DOHH2 (cell line): Measurements from ENCODE around the gene R3HDM2.
"Not testable (repeated sequence)": the region's sequence is repeated elsewhere in the genome, so short reads cannot be mapped to it uniquely, and the experiment has no call there.

Experiments
- H3F3A ChIP-seq: fragments of 200-600 bp; sonication (generic), shearing (Covaris generic); 2 replicates; pipeline ENCODE4 v1.6.0; 2016; ENCODE audit warnings: antibody characterized with exemption, mild to moderate bottlenecking; ENCODE audit not compliant: control insufficient read depth, insufficient read depth
- H3K27ac ChIP-seq: fragments of 200-600 bp; sonication (generic); 2 replicates; pipeline ENCODE4 v1.5.1; 2014; ENCODE audit warnings: low read depth, mild to moderate bottlenecking, low read length, moderate library complexity
- H3K27me3 ChIP-seq: fragments of 200-600 bp; sonication (generic); 2 replicates; pipeline ENCODE4 v1.6.1; 2014; ENCODE audit warnings: mild to moderate bottlenecking, low read length, mixed read lengths; ENCODE audit not compliant: control insufficient read depth
- H3K36me3 ChIP-seq: fragments of 200-600 bp; sonication (generic); 2 replicates; pipeline ENCODE4 v1.6.1; 2014; ENCODE audit warnings: mild to moderate bottlenecking, low read length, moderate library complexity, mixed read lengths; ENCODE audit not compliant: control insufficient read depth
- H3K4me1 ChIP-seq: fragments of 200-600 bp; sonication (generic); 2 replicates; pipeline ENCODE4 v1.6.1; 2014; ENCODE audit warnings: mild to moderate bottlenecking, low read length, mixed read lengths; ENCODE audit not compliant: control insufficient read depth
- H3K4me2 ChIP-seq: fragments of 200-600 bp; sonication (generic); 2 replicates; pipeline ENCODE4 v1.6.0; 2014; ENCODE audit warnings: mild to moderate bottlenecking, low read length, moderate library complexity
- H3K4me3 ChIP-seq: fragments of 200-600 bp; sonication (generic); 2 replicates; pipeline ENCODE4 v1.5.1; 2014; ENCODE audit warnings: mild to moderate bottlenecking, low read length, mixed read lengths
- H3K79me2 ChIP-seq: fragments of 200-600 bp; sonication (generic); 2 replicates; pipeline ENCODE4 v1.6.1; 2014; ENCODE audit warnings: mild to moderate bottlenecking, low read length, mixed read lengths; ENCODE audit not compliant: control insufficient read depth
- H3K9me2 ChIP-seq: fragments of 200-600 bp; sonication (generic); replicated peaks from 2 replicates; pipeline ENCODE4 v1.6.1; 2014; ENCODE audit warnings: mild to moderate bottlenecking, low read length, mixed read lengths; ENCODE audit not compliant: control insufficient read depth
- H3K9me3 ChIP-seq: fragments of 200-600 bp; sonication (generic); 2 replicates; pipeline ENCODE4 v1.6.1; 2014; ENCODE audit warnings: antibody characterized with exemption, low read length, mixed read lengths; ENCODE audit not compliant: control insufficient read depth, insufficient read depth
- H4K20me1 ChIP-seq: fragments of 200-600 bp; sonication (generic); 2 replicates; pipeline ENCODE4 v1.6.0; 2014; ENCODE audit warnings: low read depth, mild to moderate bottlenecking, antibody characterized with exemption, low read length, moderate library complexity; ENCODE audit not compliant: control insufficient read depth, insufficient read depth
- EZH2phosphoT487 ChIP-seq: fragments of 200-600 bp; sonication (generic); IDR thresholded peaks from 2 replicates; pipeline ENCODE4 v1.6.1; 2017; ENCODE audit warnings: borderline replicate concordance, mild to moderate bottlenecking, antibody characterized with exemption, low read length, moderate library complexity, mixed read lengths
- TF ChIP-seq, protein P1 (sequence below): fragments of 200-600 bp; sonication (generic); IDR thresholded peaks from one replicate; pipeline ENCODE4 v1.5.1; 2014; ENCODE audit warnings: antibody characterized with exemption, mild to moderate bottlenecking, low read depth, low read length; ENCODE audit not compliant: poor library complexity, severe bottlenecking

Gene R3HDM2

DNA sequence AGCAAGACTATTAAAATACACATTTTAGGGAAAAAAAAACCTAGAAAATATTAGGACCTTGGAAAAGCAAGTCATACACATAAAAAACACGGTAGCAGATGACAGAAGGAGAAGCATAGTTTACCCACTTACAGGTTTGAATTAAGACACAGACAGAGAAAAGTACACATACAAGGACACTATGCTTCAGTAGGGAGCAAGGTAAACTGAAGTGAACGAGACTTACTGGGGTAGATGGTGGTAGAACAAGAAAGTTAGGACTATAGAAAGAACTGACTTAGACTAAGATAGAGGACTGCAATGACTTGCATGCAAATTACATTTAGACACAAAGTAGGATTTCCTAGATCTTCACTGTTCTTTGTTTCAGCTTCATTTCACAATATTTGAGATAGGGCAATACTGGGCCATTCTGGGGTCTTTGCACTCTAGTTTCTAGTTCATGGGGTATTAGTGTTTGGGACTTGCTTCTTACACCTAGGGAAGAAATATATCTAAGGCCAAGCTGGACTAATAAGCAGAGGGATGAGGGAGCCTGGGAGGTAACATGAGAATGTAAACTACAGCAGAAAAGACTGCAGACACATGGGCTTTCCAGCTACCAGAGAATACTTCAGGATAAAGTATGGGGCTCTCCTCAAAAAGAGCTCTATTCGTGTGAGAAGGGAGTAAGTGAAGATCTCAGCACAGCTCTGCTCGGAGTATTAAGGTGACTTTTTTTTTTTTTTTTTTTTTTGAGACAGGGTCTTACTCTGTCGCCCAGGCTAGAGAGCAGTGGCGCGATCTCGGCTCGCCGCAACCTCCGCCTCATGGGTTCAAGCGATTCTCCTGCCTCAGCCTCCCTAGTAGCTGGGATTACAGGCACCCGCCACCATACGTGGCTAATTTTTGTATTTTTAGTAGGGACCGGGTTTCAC is 152.1 kb downstream of the R3HDM2 start:
- Histone ChIP-seq H3K36me3 (peaks cover 31% of the 10 kb centered on the region), H3K27me3 (no peaks in the 10 kb centered on the region), H3K27ac (no peak overlapping the region), H3K79me2 (no peaks in the 10 kb centered on the region), H4K20me1 (no peaks in the 10 kb centered on the region), H3K4me1 (peaks cover 23% of the 10 kb centered on the region), H3K4me2 (no peak overlapping the region), H3K9me2 (no peaks in the 10 kb centered on the region), H3K9me3 (no peaks in the 10 kb centered on the region), H3F3A (peaks cover 3% of the 10 kb centered on the region; the same call in 1 of the 2 replicates), H3K4me3 (no peak overlapping the region)
- TF ChIP-seq EZH2phosphoT487 = no peak
- TF ChIP-seq, protein P1, sequence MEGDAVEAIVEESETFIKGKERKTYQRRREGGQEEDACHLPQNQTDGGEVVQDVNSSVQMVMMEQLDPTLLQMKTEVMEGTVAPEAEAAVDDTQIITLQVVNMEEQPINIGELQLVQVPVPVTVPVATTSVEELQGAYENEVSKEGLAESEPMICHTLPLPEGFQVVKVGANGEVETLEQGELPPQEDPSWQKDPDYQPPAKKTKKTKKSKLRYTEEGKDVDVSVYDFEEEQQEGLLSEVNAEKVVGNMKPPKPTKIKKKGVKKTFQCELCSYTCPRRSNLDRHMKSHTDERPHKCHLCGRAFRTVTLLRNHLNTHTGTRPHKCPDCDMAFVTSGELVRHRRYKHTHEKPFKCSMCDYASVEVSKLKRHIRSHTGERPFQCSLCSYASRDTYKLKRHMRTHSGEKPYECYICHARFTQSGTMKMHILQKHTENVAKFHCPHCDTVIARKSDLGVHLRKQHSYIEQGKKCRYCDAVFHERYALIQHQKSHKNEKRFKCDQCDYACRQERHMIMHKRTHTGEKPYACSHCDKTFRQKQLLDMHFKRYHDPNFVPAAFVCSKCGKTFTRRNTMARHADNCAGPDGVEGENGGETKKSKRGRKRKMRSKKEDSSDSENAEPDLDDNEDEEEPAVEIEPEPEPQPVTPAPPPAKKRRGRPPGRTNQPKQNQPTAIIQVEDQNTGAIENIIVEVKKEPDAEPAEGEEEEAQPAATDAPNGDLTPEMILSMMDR = no peak

DNA sequence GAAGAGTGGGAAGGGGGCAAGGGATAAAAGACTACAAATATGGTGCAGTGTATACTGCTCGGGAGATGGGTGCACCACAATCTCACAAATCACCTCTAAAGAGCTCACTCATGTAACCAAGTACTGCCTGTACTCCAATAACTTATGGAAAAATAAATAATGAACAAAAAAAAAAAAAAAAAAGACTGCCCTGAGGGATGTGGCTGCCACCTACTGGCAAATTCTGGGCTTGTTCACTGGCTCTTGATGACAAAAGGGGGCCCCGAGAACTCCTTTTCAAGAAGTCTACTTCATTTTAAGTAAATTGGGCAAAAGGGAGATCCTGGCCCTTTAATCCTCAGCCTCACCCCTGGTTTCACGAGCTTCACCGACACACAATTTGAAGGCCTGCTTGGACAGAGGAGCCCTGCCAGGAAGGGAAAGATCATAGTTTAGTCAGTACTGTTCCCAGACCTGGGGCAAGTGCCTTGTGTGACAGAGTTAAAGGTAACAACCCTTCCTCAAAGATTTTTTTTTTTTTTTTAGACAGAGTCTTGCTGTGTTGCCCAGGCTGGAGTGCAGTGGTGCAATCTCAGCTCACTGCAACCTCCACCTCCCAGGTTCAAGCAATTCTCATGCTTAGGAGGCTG is 153.8 kb downstream of the R3HDM2 start:
- H3K9me3 ChIP-seq = no peaks in the 10 kb centered on the region
- H3K36me3 ChIP-seq = peaks cover 43% of the 10 kb centered on the region
- peaks cover 3% of the 10 kb centered on the region; the same call in 1 of the 2 replicates for H3F3A ChIP-seq
- H3K27ac ChIP-seq = no peak overlapping the region
- TF ChIP-seq, protein P1 = peak; percentile 68
- no peak for TF ChIP-seq EZH2phosphoT487
- H3K4me3 ChIP-seq = no peak overlapping the region
- H3K9me2 ChIP-seq = no peaks in the 10 kb centered on the region
- no peaks in the 10 kb centered on the region for H4K20me1 ChIP-seq
- peaks cover 23% of the 10 kb centered on the region for H3K4me1 ChIP-seq
- no peaks in the 10 kb centered on the region for H3K27me3 ChIP-seq
- no peaks in the 10 kb centered on the region for H3K79me2 ChIP-seq
- H3K4me2 ChIP-seq = no peak overlapping the region

DNA sequence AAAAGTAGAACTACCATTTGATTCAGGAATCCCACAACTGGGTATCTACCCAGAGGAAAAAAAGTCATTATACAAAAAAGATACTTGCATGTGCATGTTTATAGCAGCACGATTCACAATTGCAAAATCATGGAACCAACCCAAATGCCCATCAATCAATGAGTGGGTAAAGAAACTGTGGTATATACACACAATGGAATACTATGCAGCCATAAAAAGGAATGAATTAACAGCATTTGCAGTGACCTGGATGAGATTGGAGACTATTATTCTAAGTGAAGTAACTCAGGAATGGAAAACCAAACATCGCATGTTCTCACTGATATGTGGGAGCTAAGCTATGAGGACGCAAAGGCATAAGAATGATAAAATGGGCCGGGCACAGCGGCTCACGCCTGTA is 154.6 kb downstream of the R3HDM2 start:
- not testable (repeated sequence) for H3K79me2 ChIP-seq, H3F3A ChIP-seq, H3K9me2 ChIP-seq, H3K9me3 ChIP-seq, H3K4me2 ChIP-seq, H4K20me1 ChIP-seq, H3K4me3 ChIP-seq, H3K27ac ChIP-seq, H3K27me3 ChIP-seq
- Histone ChIP-seq H3K36me3 (peaks cover 41% of the 10 kb centered on the region), H3K4me1 (peaks cover 21% of the 10 kb centered on the region)

DNA sequence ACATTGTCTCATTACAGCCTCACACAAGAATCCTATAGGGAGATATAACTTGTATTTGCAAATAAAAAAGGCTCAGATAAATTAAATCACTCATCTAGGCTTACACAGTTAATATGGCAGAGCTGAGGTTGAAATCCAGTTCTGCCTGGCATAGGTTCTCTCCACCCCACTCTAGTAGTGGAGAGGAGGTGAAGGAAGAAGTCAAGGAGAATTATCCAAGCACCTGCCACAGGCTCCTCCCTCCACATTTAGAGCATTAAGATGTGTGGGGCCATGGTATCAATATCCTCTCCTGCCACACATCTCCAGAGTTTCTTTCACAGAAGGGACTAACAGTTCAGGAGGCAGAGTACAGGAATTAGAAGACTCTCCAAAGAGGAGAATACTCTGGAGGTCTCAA is 157.3 kb downstream of the R3HDM2 start:
- no peak overlapping the region for H3K27ac ChIP-seq
- no peaks in the 10 kb centered on the region for H3K9me3 ChIP-seq
- TF ChIP-seq, protein P1 = no peak
- TF ChIP-seq EZH2phosphoT487 = no peak
- H3K27me3 ChIP-seq = no peaks in the 10 kb centered on the region
- H3K4me1 ChIP-seq = 0 out of 2 replicates have a peak, but pooled peaks cover 2% of the 10 kb centered on the region
- H3K4me3 ChIP-seq = no peak overlapping the region
- no peak overlapping the region for H3K4me2 ChIP-seq
- no peaks in the 10 kb centered on the region for H3F3A ChIP-seq
- H4K20me1 ChIP-seq = no peaks in the 10 kb centered on the region
- H3K36me3 ChIP-seq = peaks cover 42% of the 10 kb centered on the region
- H3K9me2 ChIP-seq = no peaks in the 10 kb centered on the region
- no peaks in the 10 kb centered on the region for H3K79me2 ChIP-seq
